MM.1S (cell line): ENCODE data around the gene OLFM2.

Source experiments
- DNase-seq: peaks from one replicate; pipeline ENCODE4 v3.0.0-alpha.2; 2015
- H2AFZ ChIP-seq: fragments of 300-600 bp; sonication (generic); 2 replicates; pipeline ENCODE4 v1.6.0; 2016; ENCODE audit warnings: antibody characterized with exemption, low read length
- H3F3A ChIP-seq: fragments of 300-600 bp; sonication (generic); 2 replicates; pipeline ENCODE4 v1.6.1; 2016; ENCODE audit warnings: mild to moderate bottlenecking, antibody characterized with exemption, low read length, moderate library complexity, mixed read lengths; ENCODE audit not compliant: insufficient read depth
- H3K27ac ChIP-seq: fragments of 300-600 bp; sonication (generic); 2 replicates; pipeline ENCODE4 v1.5.1; 2016; ENCODE audit warnings: mild to moderate bottlenecking, low read length
- H3K27me3 ChIP-seq: fragments of 300-600 bp; sonication (generic); replicated peaks from 2 replicates; pipeline ENCODE4 v1.6.0; 2016; ENCODE audit warnings: low read length; ENCODE audit not compliant: insufficient read depth
- H3K36me3 ChIP-seq: fragments of 300-600 bp; sonication (generic); replicated peaks from 2 replicates; pipeline ENCODE4 v1.6.1; 2016; ENCODE audit warnings: mild to moderate bottlenecking, low read length, mixed read lengths; ENCODE audit not compliant: insufficient read depth
- H3K4me1 ChIP-seq: fragments of 300-600 bp; sonication (generic); 2 replicates; pipeline ENCODE4 v1.6.1; 2016; ENCODE audit warnings: low read length, mixed read lengths
- H3K4me2 ChIP-seq: fragments of 300-600 bp; sonication (generic); 2 replicates; pipeline ENCODE4 v1.6.0; 2016; ENCODE audit warnings: low read depth, low read length
- H3K4me3 ChIP-seq: fragments of 300-600 bp; sonication (generic); 2 replicates; pipeline ENCODE4 v1.5.1; 2016; ENCODE audit warnings: low read length, mixed read lengths
- H3K79me2 ChIP-seq: fragments of 300-600 bp; sonication (generic); 2 replicates; pipeline ENCODE4 v1.6.1; 2016; ENCODE audit warnings: mixed run types, low read length, mixed read lengths
- H3K9ac ChIP-seq: fragments of 300-600 bp; sonication (generic); 2 replicates; pipeline ENCODE4 v1.6.1; 2016; ENCODE audit warnings: low read length, mixed read lengths
- H3K9me2 ChIP-seq: fragments of 300-600 bp; sonication (generic); replicated peaks from 2 replicates; pipeline ENCODE4 v1.6.1; 2016; ENCODE audit warnings: mild to moderate bottlenecking, low read length, mixed read lengths; ENCODE audit not compliant: insufficient read depth
- H3K9me3 ChIP-seq: fragments of 300-600 bp; sonication (generic); replicated peaks from 2 replicates; pipeline ENCODE4 v1.6.1; 2016; ENCODE audit warnings: mild to moderate bottlenecking, low read length, mixed read lengths; ENCODE audit not compliant: insufficient read depth
- H4K20me1 ChIP-seq: fragments of 300-600 bp; sonication (generic); 2 replicates; pipeline ENCODE4 v1.6.1; 2016; ENCODE audit warnings: mild to moderate bottlenecking, low read length, moderate library complexity, mixed read lengths; ENCODE audit not compliant: insufficient read depth
- EZH2phosphoT487 ChIP-seq: fragments of 300-600 bp; sonication (generic); IDR thresholded peaks from 2 replicates; pipeline ENCODE4 v1.6.1; 2018; ENCODE audit warnings: antibody characterized with exemption, low read length

Gene OLFM2

GRCh38 chr19:9806803-9807202 is 129.5 kb downstream of the OLFM2 start:
- Histone ChIP-seq H3F3A (peaks cover 43% of the 10 kb centered on the region), H3K9me3 (no peaks in the 10 kb centered on the region), H3K27me3 (no peaks in the 10 kb centered on the region), H3K9ac (no peak overlapping the region), H3K79me2 (peaks cover 9% of the 10 kb centered on the region), H3K9me2 (no peaks in the 10 kb centered on the region), H3K4me1 (peaks cover 43% of the 10 kb centered on the region), H3K4me3 (no peak overlapping the region), H2AFZ (no peak overlapping the region), H3K36me3 (peaks cover 4% of the 10 kb centered on the region), H3K4me2 (peak overlapping the region; percentile 20; the same call in 1 of the 2 replicates), H3K27ac (peak overlapping the region; percentile 93), H4K20me1 (no peaks in the 10 kb centered on the region)
- DNase-seq, result peak; percentile 84
- TF ChIP-seq EZH2phosphoT487, result no peak
